SK-N-SH (cell line): ENCODE measurements around the gene HPX. TPM values are rescaled to one million over a fixed set of nuclear protein-coding genes. Genes with fewer than 3 reads are reported as not detected.

Source experiments
- CTCF ChIA-PET: fragments of 300-600, 350-600 bp; formaldehyde crosslinking; extraction: SDS; loops from one replicate; lab custom pipeline; 2021; lab: Yijun Ruan, JAX
- POLR2A ChIA-PET: fragments of 350-600 bp; sonication (Branson Sonifier 250); formaldehyde crosslinking; extraction: SDS; loops from one replicate; lab custom pipeline; 2020; ENCODE audit warnings: antibody characterized with exemption, inconsistent platforms; lab: Yijun Ruan, JAX
- DNase-seq: peaks from one replicate; pipeline ENCODE4 v3.0.0; 2012
- H2AFZ ChIP-seq: fragments of 200-600 bp; sonication (generic); 2 replicates; pipeline ENCODE4 v1.8.1; 2016; ENCODE audit warnings: antibody characterized with exemption, mild to moderate bottlenecking, low read depth
- H3F3A ChIP-seq: fragments of 200-600 bp; sonication (generic); replicated peaks from 2 replicates; pipeline ENCODE3; 2016; ENCODE audit warnings: antibody characterized with exemption, mild to moderate bottlenecking; ENCODE audit not compliant: insufficient read depth
- H3K27ac ChIP-seq, 2 experiments: fragments of 200-500 bp in 1 of 2; fragments of 200-600 bp in 1 of 2; sonication (Bioruptor generic) in 1 of 2; sonication (generic), shearing (Covaris generic) in 1 of 2; 2 replicates each; pipeline versions ENCODE4 v1.5.1 to v1.6.1; 2014 to 2016; ENCODE audit warnings: low read depth in 2 of 2, inconsistent platforms in 1 of 2, low read length in 1 of 2, mild to moderate bottlenecking in 1 of 2, mixed read lengths in 1 of 2
- H3K27me3 ChIP-seq: fragments of 200-600 bp; sonication (generic), shearing (Covaris generic); 2 replicates; pipeline ENCODE4 v1.6.1; 2016; ENCODE audit warnings: mixed run types; ENCODE audit not compliant: insufficient read depth
- H3K36me3 ChIP-seq, 2 experiments: fragments of 200-500 bp in 1 of 2; fragments of 200-600 bp in 1 of 2; sonication (Bioruptor generic) in 1 of 2; sonication (generic) in 1 of 2; replicated peaks in 1 of 2; 2 replicates each; pipeline versions ENCODE3 to v1.5.1; 2014 to 2016; ENCODE audit warnings: low read length in 1 of 2, mild to moderate bottlenecking in 1 of 2; ENCODE audit not compliant: insufficient read depth in 2 of 2, control insufficient read depth in 1 of 2
- H3K4me1 ChIP-seq, 2 experiments: fragments of 200-500 bp in 1 of 2; fragments of 200-600 bp in 1 of 2; sonication (Bioruptor generic) in 1 of 2; sonication (generic), shearing (Covaris generic) in 1 of 2; 2 replicates each; pipeline versions ENCODE4 v1.5.1 to v1.6.1; 2014 to 2016; ENCODE audit warnings: low read depth in 1 of 2, low read length in 1 of 2, mixed run types in 1 of 2; ENCODE audit not compliant: insufficient read depth in 2 of 2, control insufficient read depth in 1 of 2
- H3K4me2 ChIP-seq: fragments of 200-600 bp; sonication (generic), shearing (Covaris generic); 2 replicates; pipeline ENCODE4 v1.6.1; 2017; ENCODE audit warnings: mixed run types
- H3K4me3 ChIP-seq, 2 experiments: fragments of 200-500 bp in 1 of 2; fragments of 200-600 bp in 1 of 2; sonication (Bioruptor generic) in 1 of 2; sonication (generic), shearing (Covaris generic) in 1 of 2; 2 replicates each; pipeline versions ENCODE4 v1.5.1 to v1.8.1; 2014 to 2016; ENCODE audit warnings: low read depth in 2 of 2, inconsistent platforms in 1 of 2, low read length in 1 of 2, mild to moderate bottlenecking in 1 of 2, mixed read lengths in 1 of 2, moderate library complexity in 1 of 2
- H3K79me2 ChIP-seq: fragments of 200-600 bp; sonication (generic); 2 replicates; pipeline ENCODE4 v1.8.1; 2017; ENCODE audit warnings: mild to moderate bottlenecking; ENCODE audit not compliant: insufficient read depth
- H3K9ac ChIP-seq: fragments of 200-600 bp; sonication (generic); 2 replicates; pipeline ENCODE4 v1.6.1; 2017; ENCODE audit warnings: mixed run types
- H3K9me2 ChIP-seq: fragments of 200-600 bp; sonication (generic); 2 replicates; pipeline ENCODE4 v1.6.1; 2017; ENCODE audit warnings: mixed run types
- H3K9me3 ChIP-seq: fragments of 200-600 bp; sonication (generic); 2 replicates; pipeline ENCODE4 v1.6.1; 2017; ENCODE audit warnings: mixed run types, mild to moderate bottlenecking, moderate library complexity
- H4K20me1 ChIP-seq: fragments of 200-600 bp; sonication (generic); 2 replicates; pipeline ENCODE4 v1.6.1; 2017; ENCODE audit warnings: mild to moderate bottlenecking, mixed run types; ENCODE audit not compliant: insufficient read depth
- CHD2 ChIP-seq: fragments of 150-350 bp; IDR thresholded peaks from 2 replicates; pipeline ENCODE4 v1.6.1; 2018; ENCODE audit warnings: low read length; ENCODE audit not compliant: partially characterized antibody
- ELF1 ChIP-seq: IDR thresholded peaks from 2 replicates; pipeline ENCODE4 v1.4.0; 2012
- EP300 ChIP-seq, 2 experiments: IDR thresholded peaks; 2 replicates each; pipeline versions ENCODE4 v1.4.0 to v1.6.1; 2012; ENCODE audit warnings: borderline replicate concordance in 1 of 2, low read depth in 1 of 2, low read length in 1 of 2
- EZH2phosphoT487 ChIP-seq: fragments of 200-600 bp; sonication (generic); IDR thresholded peaks from 2 replicates; pipeline ENCODE4 v1.6.1; 2017; ENCODE audit warnings: low read depth, mixed run types, mild to moderate bottlenecking, antibody characterized with exemption, moderate library complexity, borderline replicate concordance
- GABPA ChIP-seq: IDR thresholded peaks from 2 replicates; pipeline ENCODE4 v1.4.0; 2012; ENCODE audit warnings: low read depth, mild to moderate bottlenecking
- MAX ChIP-seq: IDR thresholded peaks from 2 replicates; pipeline ENCODE4 v1.4.0; 2012; ENCODE audit warnings: low read depth
- MXI1 ChIP-seq: IDR thresholded peaks from 2 replicates; pipeline ENCODE4 v1.6.1; 2012; ENCODE audit warnings: mild to moderate bottlenecking, low read depth, low read length, improper control_type of control experiment
- NRF1 ChIP-seq: IDR thresholded peaks from 2 replicates; pipeline ENCODE4 v1.6.1; 2012; ENCODE audit warnings: low read depth, mild to moderate bottlenecking, low read length
- POLR2AphosphoS5 ChIP-seq: IDR thresholded peaks from 2 replicates; pipeline ENCODE4 v1.6.1; 2012; ENCODE audit warnings: low read depth, low read length
- RAD21 ChIP-seq: IDR thresholded peaks from 2 replicates; pipeline ENCODE4 v1.6.1; 2012; ENCODE audit warnings: mild to moderate bottlenecking, low read length
- TAF1 ChIP-seq: IDR thresholded peaks from 2 replicates; pipeline ENCODE4 v1.6.1; 2012; ENCODE audit warnings: low read depth, mild to moderate bottlenecking, low read length, moderate library complexity, borderline replicate concordance
- TCF12 ChIP-seq: IDR thresholded peaks from 2 replicates; pipeline ENCODE4 v1.4.0; 2012
- USF2 ChIP-seq: fragments of 150-350 bp; IDR thresholded peaks from 2 replicates; pipeline ENCODE4 v1.6.1; 2017; ENCODE audit warnings: antibody characterized with exemption, low read length, low read depth, borderline replicate concordance
- ZBTB33 ChIP-seq: IDR thresholded peaks from 2 replicates; pipeline ENCODE4 v1.4.0; 2012; ENCODE audit warnings: low read depth, borderline replicate concordance
- WGBS: methylation state at CpG from one replicate; pipeline ENCODE4 v1.1.6; 2017; ENCODE audit warnings: low lambda C conversion rate; 5-methylcytosine and 5-hydroxymethylcytosine counted together
- polyA plus RNA-seq, 3 experiments: library from polyadenylated mRNA; depleted of rRNA; stranded (reverse); fragments of >200 nt; gene quantifications; 2 replicates each; pipeline ENCODE4 v1.2.3, GENCODE V29; 2012
- TF ChIP-seq, protein P1 (sequence below): fragments of 150-350 bp; IDR thresholded peaks from 2 replicates; pipeline ENCODE4 v1.6.1; 2016; ENCODE audit warnings: mild to moderate bottlenecking, low read depth, low read length

The HPX gene
- polyA plus RNA-seq, 1 of the 3 experiments (the other 2 are of a cell fraction), result 1.8 TPM

GRCh38 chr11:6455070-6455469 lies 14.3 kb upstream of the HPX start (continued):
- TF ChIP-seq, protein P1, sequence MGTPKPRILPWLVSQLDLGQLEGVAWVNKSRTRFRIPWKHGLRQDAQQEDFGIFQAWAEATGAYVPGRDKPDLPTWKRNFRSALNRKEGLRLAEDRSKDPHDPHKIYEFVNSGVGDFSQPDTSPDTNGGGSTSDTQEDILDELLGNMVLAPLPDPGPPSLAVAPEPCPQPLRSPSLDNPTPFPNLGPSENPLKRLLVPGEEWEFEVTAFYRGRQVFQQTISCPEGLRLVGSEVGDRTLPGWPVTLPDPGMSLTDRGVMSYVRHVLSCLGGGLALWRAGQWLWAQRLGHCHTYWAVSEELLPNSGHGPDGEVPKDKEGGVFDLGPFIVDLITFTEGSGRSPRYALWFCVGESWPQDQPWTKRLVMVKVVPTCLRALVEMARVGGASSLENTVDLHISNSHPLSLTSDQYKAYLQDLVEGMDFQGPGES, result no peak
- TF ChIP-seq MXI1 (no peak), RAD21 (no peak), EZH2phosphoT487 (no peak)

DNA sequence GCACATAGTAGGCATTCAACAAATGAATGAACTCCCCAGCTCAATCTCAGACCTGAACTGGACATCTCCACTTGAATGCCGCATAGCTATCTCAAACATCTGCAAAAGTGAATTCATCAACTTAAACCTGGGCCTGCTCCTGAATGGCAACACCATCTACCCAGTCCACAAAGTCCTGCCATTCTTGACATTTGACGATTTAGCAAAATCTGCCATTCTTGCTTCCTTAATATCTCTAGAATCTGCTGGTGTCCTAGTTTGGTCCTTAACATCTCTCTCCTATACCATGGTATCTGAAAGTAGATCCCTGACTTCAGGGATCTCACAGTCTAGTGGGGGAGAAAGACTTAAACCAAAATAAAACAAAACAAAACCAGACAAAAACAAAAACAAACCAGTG lies 12.4 kb upstream of the HPX start:
- POLR2A ChIA-PET, result no interaction called here
- Histone ChIP-seq H3K27ac (no peak overlapping the region), H3F3A (no peaks in the 10 kb centered on the region), H3K9me3 (no peaks in the 10 kb centered on the region), H3K4me3 (no peak overlapping the region), H4K20me1 (no peaks in the 10 kb centered on the region)
- CTCF ChIA-PET, result interaction anchor here (1.7 to 6.2 kb wide), 4 partner anchors 9 to 74 kb away, joined by 5 to 51 read pairs (median 13); no protein-coding TSS in a partner anchor
- TF ChIP-seq EZH2phosphoT487, result no peak
- TF ChIP-seq, all 33 proteins: peak for 0
- no peaks in the 10 kb centered on the region for H3K9me2 ChIP-seq
- H3K9ac ChIP-seq, result no peak overlapping the region
- no peaks in the 10 kb centered on the region for H3K4me1 ChIP-seq
- no peak for DNase-seq
- WGBS, result 100% methylated on average over 2 of the region's 2 CpGs
- H2AFZ ChIP-seq, result no peak overlapping the region
- H3K4me2 ChIP-seq, result no peak overlapping the region
- peaks cover 15 to 84% of the 10 kb centered on the region in 2 experiments for H3K36me3 ChIP-seq
- no peaks in the 10 kb centered on the region for H3K27me3 ChIP-seq
- no peaks in the 10 kb centered on the region for H3K79me2 ChIP-seq

GRCh38 chr11:6452219-6452618 lies 11.4 kb upstream of the HPX start:
- Histone ChIP-seq H3K4me1 (no peaks in the 10 kb centered on the region), H2AFZ (no peak overlapping the region), H3K27me3 (no peaks in the 10 kb centered on the region), H4K20me1 (no peaks in the 10 kb centered on the region), H3F3A (no peaks in the 10 kb centered on the region), H3K9me3 (no peaks in the 10 kb centered on the region), H3K4me2 (no peak overlapping the region), H3K36me3 (peaks cover 15 to 86% of the 10 kb centered on the region in 2 experiments), H3K9ac (no peak overlapping the region), H3K27ac (no peak overlapping the region), H3K4me3 (no peak overlapping the region), H3K79me2 (no peaks in the 10 kb centered on the region), H3K9me2 (no peaks in the 10 kb centered on the region)
- 87% methylated on average over 3 of the region's 3 CpGs for WGBS
- TF ChIP-seq POLR2AphosphoS5 (no peak), NRF1 (no peak), TCF12 (no peak), EP300 (IDR thresholded peaks at IDR 0.05; ENCODE audit: borderline replicate concordance in 1 of 2, low read depth in 1 of 2, low read length in 1 of 2) (no peak), ZBTB33 (no peak), EZH2phosphoT487 (no peak), MAX (no peak), GABPA (no peak), USF2 (no peak), ELF1 (no peak), TAF1 (no peak), CHD2 (no peak)
- POLR2A ChIA-PET, result no interaction called here
- DNase-seq, result no peak
- CTCF ChIA-PET, result interaction anchor here (0.6 to 6.2 kb wide), 6 partner anchors 8 to 1061 kb away, joined by 3 to 51 read pairs (median 8); partner anchors contain the start of gene PPFIBP2
